ENCODE data around the gene DAZAP1. TPM values are rescaled to one million over a fixed set of nuclear protein-coding genes. Genes with fewer than 3 reads are reported as not detected.

Gene DAZAP1
- total RNA-seq, 1 donor from 2014 or later, result 131 TPM

GRCh38 chr19:1447504-1447903 lies 40.1 kb downstream of the DAZAP1 start:
- peaks cover 3% of the 10 kb centered on the region for H3K36me3 Mint-ChIP-seq
- no peak overlapping the region for H3K27ac Mint-ChIP-seq
- H3K9me3 Mint-ChIP-seq, result no peaks in the 10 kb centered on the region
- DNase-seq (ENCODE audit: low spot score in 2 of 2, unreplicated experiment in 2 of 2), result no peak
- TF ChIP-seq, protein P1, sequence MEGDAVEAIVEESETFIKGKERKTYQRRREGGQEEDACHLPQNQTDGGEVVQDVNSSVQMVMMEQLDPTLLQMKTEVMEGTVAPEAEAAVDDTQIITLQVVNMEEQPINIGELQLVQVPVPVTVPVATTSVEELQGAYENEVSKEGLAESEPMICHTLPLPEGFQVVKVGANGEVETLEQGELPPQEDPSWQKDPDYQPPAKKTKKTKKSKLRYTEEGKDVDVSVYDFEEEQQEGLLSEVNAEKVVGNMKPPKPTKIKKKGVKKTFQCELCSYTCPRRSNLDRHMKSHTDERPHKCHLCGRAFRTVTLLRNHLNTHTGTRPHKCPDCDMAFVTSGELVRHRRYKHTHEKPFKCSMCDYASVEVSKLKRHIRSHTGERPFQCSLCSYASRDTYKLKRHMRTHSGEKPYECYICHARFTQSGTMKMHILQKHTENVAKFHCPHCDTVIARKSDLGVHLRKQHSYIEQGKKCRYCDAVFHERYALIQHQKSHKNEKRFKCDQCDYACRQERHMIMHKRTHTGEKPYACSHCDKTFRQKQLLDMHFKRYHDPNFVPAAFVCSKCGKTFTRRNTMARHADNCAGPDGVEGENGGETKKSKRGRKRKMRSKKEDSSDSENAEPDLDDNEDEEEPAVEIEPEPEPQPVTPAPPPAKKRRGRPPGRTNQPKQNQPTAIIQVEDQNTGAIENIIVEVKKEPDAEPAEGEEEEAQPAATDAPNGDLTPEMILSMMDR (IDR thresholded peaks at IDR 0.05; ENCODE audit: unreplicated experiment), result no peak
- peaks cover 66% of the 10 kb centered on the region for H3K27me3 Mint-ChIP-seq (ENCODE audit: low read depth)
- peak overlapping the region; percentile 48 for H3K4me3 Mint-ChIP-seq
- H3K4me1 Mint-ChIP-seq, result peaks cover 2% of the 10 kb centered on the region

DNA sequence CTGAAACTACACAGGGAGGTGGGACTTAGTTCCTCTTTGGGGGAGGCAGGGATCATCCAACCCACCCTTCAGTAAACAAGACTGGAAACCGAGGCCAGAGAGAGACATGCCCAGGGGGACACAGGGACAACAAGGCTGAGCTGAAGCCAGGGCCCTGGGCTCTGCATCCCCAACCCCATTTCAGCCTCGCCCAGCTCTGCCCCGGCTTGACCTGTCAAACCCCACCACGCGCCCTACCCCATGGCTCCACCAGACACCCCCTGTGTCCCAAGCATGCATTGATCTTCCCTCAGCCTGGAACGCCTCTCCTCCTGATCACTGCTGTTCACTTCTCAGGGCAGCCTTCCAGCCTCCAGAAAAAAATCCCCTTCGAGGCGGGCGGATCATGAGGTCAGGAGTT lies 40.6 kb downstream of the DAZAP1 start:
- Mint-ChIP-seq H3K27ac (no peak overlapping the region), H3K9me3 (no peaks in the 10 kb centered on the region), H3K4me1 (peaks cover 2% of the 10 kb centered on the region), H3K4me3 (peak overlapping the region; percentile 16), H3K36me3 (no peaks in the 10 kb centered on the region), H3K27me3 (ENCODE audit: low read depth) (peaks cover 71% of the 10 kb centered on the region)
- TF ChIP-seq, protein P1 (IDR thresholded peaks at IDR 0.05; ENCODE audit: unreplicated experiment), result no peak
- no peak for DNase-seq (ENCODE audit: low spot score in 2 of 2, unreplicated experiment in 2 of 2)

DNA sequence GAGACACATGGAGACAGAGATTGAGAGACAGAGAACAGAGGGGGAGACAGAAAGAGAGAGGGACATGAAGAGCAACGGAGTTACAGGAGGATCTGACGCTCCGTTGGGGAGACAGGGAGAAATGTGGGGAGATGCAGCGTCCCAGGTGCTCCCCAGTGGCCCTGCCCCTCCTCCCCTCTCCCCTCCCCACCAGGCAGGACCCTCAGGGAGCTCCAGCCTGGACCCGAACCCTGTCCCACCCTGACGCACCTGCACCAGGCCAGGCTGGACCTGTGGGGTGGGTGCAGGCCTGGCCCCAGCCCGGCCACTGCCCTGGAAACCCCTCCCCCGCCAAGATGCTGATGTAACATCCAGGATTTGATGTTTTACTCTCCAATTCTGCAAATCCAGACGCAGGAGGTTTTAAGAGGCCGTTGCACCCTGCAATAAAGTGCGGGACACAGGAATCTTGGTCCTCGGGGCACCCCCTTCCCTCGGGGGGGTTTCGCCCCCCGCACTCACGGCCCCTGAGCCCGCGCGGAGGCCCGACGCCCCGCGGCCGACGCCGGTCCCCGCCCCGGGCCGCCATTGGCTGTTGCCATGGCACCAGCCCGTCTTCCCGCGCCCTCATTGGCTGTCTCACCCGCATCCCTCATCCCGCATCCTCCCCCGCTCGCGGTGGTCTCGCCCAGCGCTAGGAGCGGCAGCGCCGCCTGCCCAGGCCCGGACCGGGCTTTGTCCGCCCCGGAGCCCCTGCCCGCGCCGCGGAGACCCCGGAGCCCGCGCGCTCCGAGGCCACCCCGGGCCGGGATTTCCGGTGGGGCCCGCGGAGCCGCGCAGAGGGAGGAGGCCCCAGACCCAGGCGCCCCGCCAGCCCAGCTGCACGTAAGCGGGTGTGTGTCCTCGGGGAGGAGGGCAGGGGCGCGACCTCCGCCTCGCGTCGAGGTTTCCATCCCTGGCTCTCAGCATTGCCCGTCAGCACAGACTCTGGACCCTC lies 42.4 kb downstream of the DAZAP1 start, which contains the start of gene APC2:
Gene APC2, plus strand, starts transcription at position 655 of the 976 bp plus-strand sequence. CDS start 2,881 bp downstream, outside the sequence.
- DNase-seq (ENCODE audit: low spot score in 2 of 2, unreplicated experiment in 2 of 2), result no peak
- H3K36me3 Mint-ChIP-seq, result no peaks in the 10 kb centered on the region
- TF ChIP-seq, protein P1 (IDR thresholded peaks at IDR 0.05; ENCODE audit: unreplicated experiment), result no peak
- no peaks in the 10 kb centered on the region for H3K9me3 Mint-ChIP-seq
- peaks cover 81% of the 10 kb centered on the region for H3K27me3 Mint-ChIP-seq (ENCODE audit: low read depth)
- peaks cover 2% of the 10 kb centered on the region for H3K4me1 Mint-ChIP-seq
- H3K27ac Mint-ChIP-seq, result no peak within 1 kb of the TSS
- H3K4me3 Mint-ChIP-seq, result no peak within 1 kb of the TSS

- peaks cover 85% of the 10 kb centered on the region for H3K27me3 Mint-ChIP-seq (ENCODE audit: low read depth)
- no peak overlapping the region for H3K27ac Mint-ChIP-seq
- H3K4me1 Mint-ChIP-seq, result peaks cover 2% of the 10 kb centered on the region
- TF ChIP-seq, protein P1 (IDR thresholded peaks at IDR 0.05; ENCODE audit: unreplicated experiment), result no peak
- no peak overlapping the region for H3K4me3 Mint-ChIP-seq
- H3K9me3 Mint-ChIP-seq, result no peaks in the 10 kb centered on the region
- H3K36me3 Mint-ChIP-seq, result no peaks in the 10 kb centered on the region
- no peak for DNase-seq (ENCODE audit: low spot score in 2 of 2, unreplicated experiment in 2 of 2)
Observed at GRCh38 chr19:1450735-1451731, 43.6 kb downstream of the DAZAP1 start.
